Activated naive CD8-positive, alpha-beta T cell treated with anti-CD3 and anti-CD28 coated beads, Interleukin-2, amount 10 ng/mL, durations not matched to agents 7 days and 5 days (primary cell): ENCODE data around the gene KARS1. TPM values are rescaled to one million over a fixed set of nuclear protein-coding genes. Genes with fewer than 3 reads are reported as not detected.

Source experiments
- ATAC-seq: fragments of 150-1000 bp; cut with Tn5 transposase; one replicate; pipeline ENCODE4 v1.10.0; 2021; ENCODE audit warnings: low read depth, moderate library complexity
- POLR2A ChIA-PET: fragments of 350-600 bp; sonication (Branson Sonifier 250); formaldehyde crosslinking; loops from one replicate; lab custom pipeline; 2021; ENCODE audit warnings: antibody characterized with exemption; lab: Charles Lee
- DNase-seq: peaks from one replicate; pipeline ENCODE4 v3.0.0; 2021
- H3K27ac Mint-ChIP-seq: one replicate; pipeline ENCODE4 v1.8.0; 2022; ENCODE audit warnings: mild to moderate bottlenecking, mixed read lengths
- H3K27me3 Mint-ChIP-seq: one replicate; pipeline ENCODE4 v1.8.0; 2022; ENCODE audit warnings: mild to moderate bottlenecking, moderate library complexity, mixed read lengths
- H3K36me3 Mint-ChIP-seq: one replicate; pipeline ENCODE4 v1.8.0; 2021; ENCODE audit warnings: mild to moderate bottlenecking, mixed read lengths
- H3K4me1 Mint-ChIP-seq: one replicate; pipeline ENCODE4 v1.8.0; 2021; ENCODE audit warnings: mixed read lengths
- H3K4me3 Mint-ChIP-seq: one replicate; pipeline ENCODE4 v1.8.0; 2022; ENCODE audit warnings: mild to moderate bottlenecking, moderate library complexity, mixed read lengths
- H3K9me3 Mint-ChIP-seq: one replicate; pipeline ENCODE4 v1.8.0; 2021; ENCODE audit warnings: mixed read lengths
- total RNA-seq, 2 experiments: library from RNA; stranded (reverse); gene quantifications; one replicate each; pipeline ENCODE4 v1.2.3, GENCODE V29; 2021

KARS1 gene
- total RNA-seq, 2 experiments from 2014 or later: 173 to 175 TPM

- H3K4me1 Mint-ChIP-seq: peaks cover 7% of the 10 kb centered on the region
- no peak overlapping the region for H3K27ac Mint-ChIP-seq
- ATAC-seq: no peak
- no peak for DNase-seq
- H3K4me3 Mint-ChIP-seq: no peak overlapping the region
- H3K36me3 Mint-ChIP-seq: peaks cover 3% of the 10 kb centered on the region
- H3K9me3 Mint-ChIP-seq: no peaks in the 10 kb centered on the region
- POLR2A ChIA-PET: interaction anchor here (1.6 kb wide), 1 partner anchor 15 kb away, joined by 3 read pairs; no protein-coding TSS in a partner anchor
- H3K27me3 Mint-ChIP-seq: no peaks in the 10 kb centered on the region
Observed at GRCh38 chr16:75590920-75591843, 56.3 kb downstream of the KARS1 start.

- no peaks in the 10 kb centered on the region for H3K9me3 Mint-ChIP-seq
- no peaks in the 10 kb centered on the region for H3K27me3 Mint-ChIP-seq
- POLR2A ChIA-PET: no interaction called here
- no peak overlapping the region for H3K27ac Mint-ChIP-seq
- H3K4me1 Mint-ChIP-seq: peaks cover 4% of the 10 kb centered on the region
- no peak overlapping the region for H3K4me3 Mint-ChIP-seq
- ATAC-seq (no peak), DNase-seq (no peak)
- peaks cover 3% of the 10 kb centered on the region for H3K36me3 Mint-ChIP-seq
Observed at GRCh38 chr16:75589306-75589705, 58.2 kb downstream of the KARS1 start.

DNA sequence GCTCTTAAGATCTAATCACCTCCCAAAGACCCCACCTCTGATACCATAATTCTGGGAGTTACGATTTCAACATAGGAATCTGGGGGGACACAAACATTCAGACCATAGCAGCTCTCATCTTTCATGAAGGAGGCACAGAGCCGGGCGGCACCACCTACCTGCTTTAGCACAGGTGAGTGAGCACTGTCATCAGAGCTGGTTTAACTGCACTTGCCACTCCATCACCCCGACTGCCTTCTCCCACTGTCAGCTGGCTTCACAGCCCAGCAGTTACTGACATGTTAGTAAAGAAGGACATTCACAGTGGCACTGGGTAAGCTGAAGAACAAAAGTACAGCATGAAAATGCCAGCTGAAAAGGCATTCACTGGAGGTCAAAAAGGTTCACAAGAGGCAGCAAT lies 58.7 kb downstream of the KARS1 start:
- POLR2A ChIA-PET: no interaction called here
- Mint-ChIP-seq H3K27ac (no peak overlapping the region), H3K4me3 (no peak overlapping the region)

GRCh38 chr16:75584108-75584507 lies 63.4 kb downstream of the KARS1 start:
- H3K4me3 Mint-ChIP-seq: no peak overlapping the region
- H3K4me1 Mint-ChIP-seq: peaks cover 3% of the 10 kb centered on the region
- ATAC-seq: no peak
- H3K27ac Mint-ChIP-seq: no peak overlapping the region
- H3K9me3 Mint-ChIP-seq: no peaks in the 10 kb centered on the region
- no peak for DNase-seq
- H3K27me3 Mint-ChIP-seq: no peaks in the 10 kb centered on the region
- POLR2A ChIA-PET: interaction anchor here (1.1 kb wide), 1 partner anchor 9 kb away, joined by 3 read pairs; no protein-coding TSS in a partner anchor
- peaks cover 3% of the 10 kb centered on the region for H3K36me3 Mint-ChIP-seq

More for the DNA sequence above, 58.7 kb downstream of the KARS1 start:
- DNase-seq (no peak), ATAC-seq (no peak)
- peaks cover under 1% of the 10 kb centered on the region for H3K36me3 Mint-ChIP-seq
- H3K4me1 Mint-ChIP-seq: peaks cover 3% of the 10 kb centered on the region
- no peaks in the 10 kb centered on the region for H3K9me3 Mint-ChIP-seq
- no peaks in the 10 kb centered on the region for H3K27me3 Mint-ChIP-seq

GRCh38 chr16:75579281-75579834 lies 68.1 kb downstream of the KARS1 start:
- H3K27ac Mint-ChIP-seq: no peak overlapping the region
- peaks cover 13% of the 10 kb centered on the region for H3K36me3 Mint-ChIP-seq
- H3K4me1 Mint-ChIP-seq: peaks cover 5% of the 10 kb centered on the region
- POLR2A ChIA-PET: interaction anchor here (0.6 kb wide), 1 partner anchor 1707 kb away, joined by 3 read pairs; no protein-coding TSS in a partner anchor
- no peak overlapping the region for H3K4me3 Mint-ChIP-seq
- DNase-seq: no peak
- no peak for ATAC-seq
- H3K27me3 Mint-ChIP-seq: no peaks in the 10 kb centered on the region
- H3K9me3 Mint-ChIP-seq: no peaks in the 10 kb centered on the region

GRCh38 chr16:75578725-75579124 lies 68.7 kb downstream of the KARS1 start:
- no peak for ATAC-seq
- POLR2A ChIA-PET: interaction anchor here (0.6 kb wide), 1 partner anchor 1706 kb away, joined by 3 read pairs; no protein-coding TSS in a partner anchor

GRCh38 chr16:75578212-75578611 lies 69.3 kb downstream of the KARS1 start:
- no peak overlapping the region for H3K27ac Mint-ChIP-seq
- peaks cover 5% of the 10 kb centered on the region for H3K4me1 Mint-ChIP-seq
- no peaks in the 10 kb centered on the region for H3K27me3 Mint-ChIP-seq
- POLR2A ChIA-PET: no interaction called here
- DNase-seq (no peak), ATAC-seq (no peak)
- H3K4me3 Mint-ChIP-seq: no peak overlapping the region
- no peaks in the 10 kb centered on the region for H3K9me3 Mint-ChIP-seq
- H3K36me3 Mint-ChIP-seq: peaks cover 13% of the 10 kb centered on the region

More at GRCh38 chr16:75578725-75579124, 68.7 kb downstream of the KARS1 start:
- Mint-ChIP-seq H3K27ac (no peak overlapping the region), H3K4me3 (no peak overlapping the region), H3K27me3 (no peaks in the 10 kb centered on the region), H3K4me1 (peaks cover 5% of the 10 kb centered on the region), H3K9me3 (no peaks in the 10 kb centered on the region), H3K36me3 (peaks cover 13% of the 10 kb centered on the region)
- DNase-seq: no peak

Other genes with a start within 250 kb of the KARS1 start
- gene CFDP1, start 214.2 kb downstream of the KARS1 start, total RNA-seq: 10 to 100 TPM; 47.8 to 49.4 TPM
- gene TMEM170A, start 183.0 kb downstream of the KARS1 start, total RNA-seq: 10 to 100 TPM; 37.3 to 38.9 TPM
- under 1 TPM in 1 of 2 experiments, not detected in 1; 0.06 TPM for gene CHST6, start 152.2 kb downstream of the KARS1 start, total RNA-seq
- not detected for gene CHST5, start 111.6 kb downstream of the KARS1 start, total RNA-seq
- gene TMEM231, start 91.4 kb downstream of the KARS1 start, total RNA-seq: 1 to 10 TPM; 2.8 to 3.4 TPM
- gene GABARAPL2, start 81.3 kb downstream of the KARS1 start, total RNA-seq: 10 to 100 TPM; 71.6 to 72.9 TPM
- 10 to 100 TPM; 66.1 to 72.1 TPM for gene ADAT1, start 24.4 kb downstream of the KARS1 start, total RNA-seq
- gene TERF2IP, start 108 bp upstream of the KARS1 start, total RNA-seq: 10 to 100 TPM; 78.6 to 79.4 TPM
- not detected for gene CPHXL2, start 29.3 kb upstream of the KARS1 start, total RNA-seq
- not detected for gene DUXB, start 53.8 kb upstream of the KARS1 start, total RNA-seq
- gene CPHXL, start 78.8 kb upstream of the KARS1 start, total RNA-seq: not detected